ENCODE results near the gene DOCK4.

DNA sequence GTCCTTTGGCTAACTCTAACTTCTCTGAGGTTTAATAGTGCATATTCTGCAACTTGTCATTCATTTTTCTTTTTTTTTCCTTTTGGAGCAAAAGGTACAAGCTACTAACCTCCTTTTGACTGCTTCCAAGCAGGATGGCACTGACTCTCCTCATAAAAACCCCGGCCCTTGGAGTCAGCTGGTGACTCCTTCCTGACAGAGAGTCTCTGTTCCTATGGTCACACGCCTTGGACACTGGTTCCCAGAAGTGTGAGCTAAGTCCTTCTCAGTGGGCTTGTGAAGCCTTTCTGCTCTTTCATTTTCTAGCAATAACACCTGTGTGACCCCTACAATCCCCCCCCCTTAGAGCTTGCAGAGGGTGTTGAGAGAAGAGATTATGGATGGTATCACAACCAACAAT lies 21.7 kb downstream of the DOCK4 start:
- TF ChIP-seq, protein P1, sequence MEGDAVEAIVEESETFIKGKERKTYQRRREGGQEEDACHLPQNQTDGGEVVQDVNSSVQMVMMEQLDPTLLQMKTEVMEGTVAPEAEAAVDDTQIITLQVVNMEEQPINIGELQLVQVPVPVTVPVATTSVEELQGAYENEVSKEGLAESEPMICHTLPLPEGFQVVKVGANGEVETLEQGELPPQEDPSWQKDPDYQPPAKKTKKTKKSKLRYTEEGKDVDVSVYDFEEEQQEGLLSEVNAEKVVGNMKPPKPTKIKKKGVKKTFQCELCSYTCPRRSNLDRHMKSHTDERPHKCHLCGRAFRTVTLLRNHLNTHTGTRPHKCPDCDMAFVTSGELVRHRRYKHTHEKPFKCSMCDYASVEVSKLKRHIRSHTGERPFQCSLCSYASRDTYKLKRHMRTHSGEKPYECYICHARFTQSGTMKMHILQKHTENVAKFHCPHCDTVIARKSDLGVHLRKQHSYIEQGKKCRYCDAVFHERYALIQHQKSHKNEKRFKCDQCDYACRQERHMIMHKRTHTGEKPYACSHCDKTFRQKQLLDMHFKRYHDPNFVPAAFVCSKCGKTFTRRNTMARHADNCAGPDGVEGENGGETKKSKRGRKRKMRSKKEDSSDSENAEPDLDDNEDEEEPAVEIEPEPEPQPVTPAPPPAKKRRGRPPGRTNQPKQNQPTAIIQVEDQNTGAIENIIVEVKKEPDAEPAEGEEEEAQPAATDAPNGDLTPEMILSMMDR (conservative IDR thresholded peaks at IDR 0.05) = no peak
- TF ChIP-seq ZFX (IDR thresholded peaks at IDR 0.05) = no peak

Measured in C4-2B (cell line).